Endothelial cell of hepatic sinusoid (primary cell): Measurements from ENCODE around the gene CCDC8.
"Not testable (repeated sequence)": the region's sequence is repeated elsewhere in the genome, so short reads cannot be mapped to it uniquely, and the experiment has no call there.

Experiments used
- in situ Hi-C: cut with HindIII; loops from 2 replicates; pipeline ENCODE4 v1.10.0; 2017; ENCODE audit warnings: low sequenced_read_pairs

CCDC8 gene

DNA sequence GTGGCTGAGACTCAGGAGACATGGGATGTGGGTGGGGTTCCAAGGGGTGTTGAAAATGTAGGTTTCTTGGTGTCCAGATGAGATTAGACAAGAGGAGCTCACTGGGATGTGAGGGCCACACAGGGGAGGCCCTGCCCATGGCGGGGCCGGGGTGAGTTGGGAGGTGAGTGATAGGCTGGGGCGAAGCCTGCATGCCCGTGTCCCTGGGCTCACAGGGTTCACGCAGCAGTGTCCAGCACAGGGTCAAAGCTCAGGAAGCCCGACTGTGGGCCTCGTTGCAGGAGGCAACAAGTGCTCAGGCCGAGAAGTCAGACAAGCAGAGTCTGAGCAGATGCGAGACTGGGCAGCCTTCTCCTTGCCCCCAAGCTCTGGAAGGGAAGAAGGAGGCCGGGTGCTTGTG, 27.2 kb downstream of the CCDC8 start:
- in situ Hi-C loops = no loop called here

DNA sequence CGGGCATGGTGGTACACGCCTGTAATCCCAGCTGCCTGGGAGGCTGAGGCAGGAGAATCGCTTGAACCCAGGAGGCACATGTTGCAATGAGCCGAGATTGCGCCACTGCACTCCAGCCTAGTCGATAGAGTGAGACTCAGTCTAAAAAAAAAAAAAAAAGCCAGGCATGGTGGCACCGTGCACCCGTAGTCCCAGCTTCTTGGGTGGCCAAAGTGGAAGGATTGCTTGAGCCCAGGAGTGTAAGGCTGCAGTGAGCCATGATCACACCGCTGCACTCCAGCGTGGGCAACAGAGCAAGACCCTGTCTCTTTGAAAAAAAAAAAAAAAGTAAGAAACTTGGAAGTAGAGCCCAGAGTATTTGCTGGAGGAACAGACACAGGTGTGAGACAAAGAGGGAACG, 27.7 kb downstream of the CCDC8 start:
- in situ Hi-C loops = no loop called here

DNA sequence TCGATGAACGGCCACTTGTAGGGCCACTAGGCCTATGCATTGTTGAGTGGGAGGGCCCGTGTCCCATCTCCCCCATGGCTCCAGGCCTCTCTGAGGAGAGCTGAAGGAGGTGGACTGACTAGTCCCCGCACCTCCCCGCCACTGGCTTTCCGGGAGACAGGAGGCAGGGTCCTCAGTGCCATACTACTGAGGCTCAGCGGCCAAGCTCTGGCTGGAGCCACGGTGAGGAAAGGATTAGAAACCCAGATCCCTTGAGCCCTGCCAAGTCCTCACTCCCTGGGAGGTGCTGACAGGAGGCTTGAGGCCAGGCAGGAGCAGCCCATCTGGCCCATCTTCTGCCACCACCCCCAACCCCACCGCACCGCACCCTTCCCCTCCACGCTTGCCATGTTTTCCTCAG, 29.0 kb downstream of the CCDC8 start:
- in situ Hi-C loops = no loop called here

DNA sequence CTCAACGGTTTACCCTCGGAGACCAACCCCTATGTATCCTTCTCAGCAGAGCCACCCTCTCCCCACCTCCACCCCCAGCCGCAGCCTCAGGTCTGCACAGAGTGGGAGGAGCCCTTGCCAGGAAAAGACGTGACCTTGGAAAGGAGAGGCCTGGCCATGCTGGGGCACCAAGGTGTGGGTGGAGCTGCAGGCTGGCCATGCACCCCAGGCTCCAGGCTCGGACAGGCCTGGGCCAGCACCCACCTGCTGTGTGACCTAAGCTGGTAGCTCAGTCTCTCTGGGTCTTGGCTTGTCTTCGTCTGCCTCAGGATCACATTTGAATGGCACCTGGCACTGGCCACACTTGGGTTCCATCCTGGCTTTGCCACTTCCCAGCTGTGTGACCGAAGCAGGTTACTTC, 29.5 kb downstream of the CCDC8 start:
- in situ Hi-C loops = no loop called here

DNA sequence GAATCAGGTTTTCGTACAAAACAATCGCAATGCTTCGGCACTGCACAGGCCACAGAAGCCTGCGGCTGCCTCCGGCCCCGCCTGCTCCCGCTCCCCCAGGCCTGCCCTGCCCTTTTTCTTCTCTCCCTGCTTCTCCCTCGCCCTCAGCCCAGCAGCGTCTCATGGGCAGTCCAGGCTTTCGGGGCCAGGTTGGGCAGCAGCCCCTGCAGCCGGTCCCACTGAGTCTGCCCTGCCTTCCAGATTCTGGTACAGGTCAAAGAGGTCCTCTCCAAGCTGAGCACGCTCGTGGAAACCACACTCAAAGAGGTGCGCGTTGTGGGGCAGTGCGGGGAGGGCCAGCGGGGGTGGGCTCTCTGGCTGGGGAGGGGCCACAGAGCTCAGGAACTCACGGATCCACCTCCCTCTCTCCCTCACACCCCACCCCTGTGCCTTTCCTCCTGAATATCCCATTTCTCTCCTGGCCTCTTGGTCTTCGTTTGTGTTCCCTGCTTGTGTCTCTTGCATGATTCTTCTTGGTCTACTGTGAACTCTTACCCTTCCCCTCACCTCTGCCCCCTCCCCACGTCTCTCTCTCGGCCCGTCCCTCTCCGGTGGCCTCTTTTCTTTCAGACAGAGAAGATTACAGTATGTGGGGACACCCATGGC, 30.1 kb downstream of the CCDC8 start:
- in situ Hi-C loops = no loop called here

DNA sequence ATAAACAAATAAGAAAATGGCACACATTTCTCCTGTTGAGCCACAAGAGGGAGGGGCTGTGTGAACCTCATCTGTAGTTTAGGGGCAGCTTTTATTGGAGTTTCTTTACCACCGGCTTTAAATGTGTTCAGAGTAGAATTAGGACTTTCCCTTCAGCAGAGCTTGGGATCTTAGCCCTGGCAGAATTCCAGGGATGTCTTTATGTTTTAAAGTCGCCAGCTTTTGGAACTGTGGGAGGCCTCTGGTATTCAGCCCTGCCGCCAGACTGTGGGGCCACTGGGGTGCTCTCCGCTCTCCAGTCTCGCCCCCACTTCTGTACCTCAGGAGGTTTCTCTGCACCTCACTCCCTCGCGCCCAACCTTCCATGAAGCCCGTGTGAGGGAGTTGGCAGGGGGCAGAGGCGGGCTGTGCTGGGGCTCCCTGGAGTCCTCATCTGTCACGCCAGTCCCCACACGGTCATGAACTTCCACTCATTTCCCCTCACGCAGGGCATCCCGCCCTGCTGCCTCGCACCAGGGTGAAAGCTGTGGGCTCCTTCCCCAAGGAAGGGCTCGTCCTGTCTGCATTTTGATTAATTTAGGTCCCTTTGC, 31.5 kb downstream of the CCDC8 start:
- in situ Hi-C loops = no loop called here

DNA sequence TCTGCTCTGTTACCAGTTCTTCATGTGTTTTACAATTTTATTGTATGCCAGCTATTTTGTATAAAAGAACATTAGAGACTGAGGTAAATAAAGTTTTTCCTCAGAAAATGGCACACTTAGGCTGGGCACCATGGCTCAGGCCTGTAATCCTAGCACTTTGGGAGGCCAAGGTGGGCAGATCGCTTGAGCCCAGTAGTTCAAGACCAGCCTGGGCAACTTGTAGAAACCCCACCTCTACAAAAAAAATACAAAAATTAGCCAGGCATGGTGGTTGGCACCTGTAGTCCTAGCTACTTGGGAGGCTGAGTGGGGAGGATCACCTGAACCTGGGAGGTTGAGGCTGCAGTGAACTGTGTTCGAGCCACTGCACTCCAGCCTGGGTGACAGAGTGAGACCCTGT, 32.0 kb downstream of the CCDC8 start:
- in situ Hi-C loops = no loop called here

DNA sequence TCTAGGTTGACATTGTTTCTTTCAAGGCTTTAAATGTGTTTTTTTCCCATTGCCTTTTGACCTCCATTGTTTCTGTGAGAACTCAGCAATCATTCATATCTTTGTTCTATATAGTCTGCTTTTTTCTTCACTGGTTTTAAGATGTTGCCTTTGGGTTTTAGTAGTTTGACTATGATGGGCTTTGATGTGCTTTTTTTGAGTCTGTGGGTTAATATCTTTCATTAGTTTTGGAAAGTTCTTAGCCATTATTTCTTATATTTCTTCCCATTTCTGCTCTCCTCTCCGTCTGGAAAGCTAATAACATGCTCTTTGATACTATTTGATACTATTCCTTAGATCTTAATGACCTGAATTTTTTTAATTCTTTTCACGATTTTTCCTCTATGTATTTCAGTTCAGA, 32.7 kb downstream of the CCDC8 start:
- in situ Hi-C loops = no loop called here

DNA sequence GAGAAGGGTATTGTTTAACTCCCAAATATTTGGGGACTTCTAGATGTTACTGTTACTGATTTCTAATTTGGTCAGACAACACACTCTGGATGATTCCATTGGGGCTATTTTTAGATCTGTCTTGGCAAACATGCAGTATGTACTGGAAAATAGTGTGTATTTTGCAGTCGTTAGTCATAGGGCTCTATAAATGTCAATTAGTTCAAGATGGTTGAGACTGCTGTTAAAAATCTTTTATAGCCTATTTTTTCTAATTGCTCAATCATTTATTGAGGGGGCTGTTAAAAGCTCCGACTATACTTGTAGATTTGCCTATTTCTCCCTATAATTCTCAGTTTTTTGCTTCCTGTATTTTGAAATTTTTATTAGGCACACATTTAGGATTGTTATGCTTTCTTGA, 35.1 kb downstream of the CCDC8 start:
- in situ Hi-C loops = no loop called here

DNA sequence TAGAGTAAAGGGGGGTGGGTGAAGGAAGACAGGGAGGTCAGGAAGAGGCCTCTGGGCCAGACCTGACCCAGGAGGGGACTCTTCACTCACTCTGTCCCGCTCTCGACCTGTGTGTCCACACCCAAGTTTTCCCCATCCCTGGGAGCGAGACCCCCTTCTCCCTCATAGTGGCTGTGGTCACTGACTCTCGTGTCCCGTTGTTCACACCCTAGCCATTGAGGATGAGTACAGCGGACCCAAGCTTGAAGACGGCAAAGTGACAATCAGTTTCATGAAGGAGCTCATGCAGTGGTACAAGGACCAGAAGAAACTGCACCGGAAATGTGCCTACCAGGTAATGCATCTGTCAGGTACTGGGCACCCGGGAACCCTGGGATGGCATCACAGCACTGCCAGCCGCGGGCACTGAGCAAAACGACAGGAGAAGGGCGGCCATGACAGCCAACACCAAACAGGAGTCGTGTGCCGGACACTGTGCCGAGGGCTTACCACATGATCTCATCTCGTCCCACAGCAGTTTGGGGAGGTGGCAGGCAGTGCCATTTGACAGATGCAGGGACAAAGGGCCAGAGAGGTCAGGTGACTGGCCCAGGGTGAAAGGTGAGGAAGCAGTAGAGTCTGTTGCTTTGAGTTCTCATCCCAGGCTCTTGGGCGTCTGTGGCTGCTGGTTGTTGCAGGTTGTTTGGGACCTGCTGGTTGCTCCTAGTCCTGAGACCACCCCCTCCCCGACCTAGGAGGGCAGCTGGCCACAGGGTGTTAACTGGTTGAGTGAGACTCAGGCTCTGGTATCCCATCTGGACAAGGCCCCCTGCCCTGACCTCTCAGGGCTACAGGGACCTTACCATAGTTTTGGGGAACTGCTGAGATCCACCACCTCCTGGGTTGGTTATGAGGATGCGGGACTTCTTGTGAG, 36.9 kb downstream of the CCDC8 start:
- in situ Hi-C loops = no loop called here

DNA sequence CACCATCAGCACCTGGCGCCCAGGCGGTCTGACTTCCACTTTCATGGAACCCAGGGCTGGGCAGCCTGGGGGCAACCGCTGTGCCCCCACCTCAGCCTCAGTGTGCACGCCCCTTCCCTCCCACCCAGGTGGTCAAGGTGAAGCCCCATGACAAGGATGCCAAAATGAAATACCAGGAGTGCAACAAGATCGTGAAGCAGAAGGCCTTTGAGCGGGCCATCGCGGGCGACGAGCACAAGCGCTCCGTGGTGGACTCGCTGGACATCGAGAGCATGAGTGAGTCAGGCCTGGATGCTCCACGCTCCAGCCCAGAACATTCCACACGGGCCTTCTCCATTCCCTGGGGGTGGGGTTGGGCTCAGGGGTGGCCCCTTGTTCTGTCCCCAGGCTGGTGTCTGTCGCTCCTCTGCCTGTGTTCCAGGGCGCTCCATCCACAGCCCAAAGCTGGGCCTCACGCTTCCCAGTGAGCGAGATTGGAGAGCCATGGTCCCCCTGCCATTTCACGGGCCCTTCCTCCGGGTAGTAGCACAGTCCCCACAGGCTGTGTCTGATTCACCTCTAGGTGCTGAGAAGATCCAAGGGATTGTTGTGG, 37.8 kb downstream of the CCDC8 start:
- in situ Hi-C loops = not testable (repeated sequence)

DNA sequence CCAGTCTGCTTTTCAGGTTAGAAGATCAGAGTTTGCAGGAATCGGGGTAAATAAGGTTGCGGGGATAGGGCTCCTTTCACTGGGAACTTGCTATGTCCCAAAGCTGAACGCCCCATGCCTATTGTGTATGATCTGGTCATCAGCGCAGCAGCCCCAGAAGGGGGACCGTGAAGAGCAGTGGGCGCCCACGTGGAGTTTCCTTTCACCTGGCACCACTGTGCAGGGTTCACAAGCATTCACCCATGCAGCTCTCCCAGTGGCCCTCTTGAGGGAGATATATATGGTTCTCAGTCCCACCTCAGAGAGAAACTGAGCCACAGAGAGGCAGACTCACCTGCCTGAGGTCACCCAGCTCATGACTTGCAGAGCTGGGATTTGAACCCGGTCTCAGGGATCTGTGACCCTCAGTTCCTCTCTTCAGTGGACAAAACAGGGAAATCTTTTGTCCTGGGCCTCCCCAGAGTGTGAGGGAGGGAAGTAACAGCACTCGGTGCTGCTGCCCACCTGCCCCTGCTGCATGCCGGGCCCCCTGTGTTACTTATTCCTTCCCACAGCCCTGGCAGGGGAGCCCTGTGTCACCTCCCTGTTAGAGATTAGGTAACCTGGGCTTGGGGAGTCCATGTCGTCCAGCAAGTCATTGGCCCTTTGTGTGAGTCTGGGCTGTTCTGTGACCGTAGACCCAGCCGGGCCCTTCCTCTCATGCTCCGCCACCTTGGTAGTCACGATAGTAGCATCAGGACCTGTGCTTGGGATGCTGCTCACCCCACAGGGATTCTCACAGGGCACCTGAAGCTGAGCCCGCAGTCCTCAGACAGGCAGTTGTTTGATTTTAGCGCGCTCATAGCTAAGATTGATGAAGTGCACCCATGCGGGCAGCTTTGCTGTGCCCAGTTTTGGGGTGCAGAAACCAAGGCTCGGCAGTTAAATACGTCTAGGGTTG, 38.6 kb downstream of the CCDC8 start:
- in situ Hi-C loops = no loop called here

DNA sequence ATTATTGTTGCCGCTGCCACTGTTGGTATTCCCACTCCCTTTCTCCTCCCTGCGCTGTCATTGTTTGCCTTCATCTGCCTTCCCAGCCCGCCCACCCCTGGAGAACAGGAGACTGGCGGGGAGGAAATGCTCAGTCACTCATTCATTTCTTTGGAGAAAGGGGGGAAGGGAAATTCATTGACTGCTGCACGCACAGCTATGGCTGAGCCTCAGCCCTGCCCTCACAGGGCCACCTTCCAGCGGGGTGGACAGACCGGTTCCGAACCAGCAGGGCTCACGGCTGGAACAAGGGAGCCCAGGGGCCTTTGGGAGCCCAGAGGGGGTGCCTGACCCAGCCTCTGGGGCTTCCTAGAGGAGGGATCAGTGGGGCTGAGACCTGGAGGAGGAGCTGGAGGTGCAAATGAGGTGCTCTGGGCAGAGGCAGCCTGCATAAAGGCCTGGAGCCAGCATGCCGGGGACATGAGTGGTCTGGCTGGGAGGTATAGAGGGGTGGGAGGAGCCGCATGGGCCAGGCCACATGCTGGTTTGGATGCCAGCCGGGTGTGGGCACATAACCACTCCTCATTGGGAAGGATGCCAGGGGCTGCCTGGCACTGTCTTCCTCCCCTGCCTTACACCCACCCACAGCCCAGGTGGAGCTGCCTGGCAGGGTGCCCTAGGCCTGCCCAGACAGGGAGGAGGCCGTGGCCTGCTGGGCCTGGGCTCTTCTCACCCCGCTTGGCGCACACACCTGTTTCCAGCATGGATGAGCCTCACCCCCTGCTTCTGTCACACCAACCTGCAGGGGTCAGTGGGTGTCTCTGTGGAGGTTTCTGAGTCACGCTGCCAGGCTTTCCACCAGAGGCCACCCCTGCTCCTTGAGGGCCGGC, 39.6 kb downstream of the CCDC8 start:
- in situ Hi-C loops = no loop called here

DNA sequence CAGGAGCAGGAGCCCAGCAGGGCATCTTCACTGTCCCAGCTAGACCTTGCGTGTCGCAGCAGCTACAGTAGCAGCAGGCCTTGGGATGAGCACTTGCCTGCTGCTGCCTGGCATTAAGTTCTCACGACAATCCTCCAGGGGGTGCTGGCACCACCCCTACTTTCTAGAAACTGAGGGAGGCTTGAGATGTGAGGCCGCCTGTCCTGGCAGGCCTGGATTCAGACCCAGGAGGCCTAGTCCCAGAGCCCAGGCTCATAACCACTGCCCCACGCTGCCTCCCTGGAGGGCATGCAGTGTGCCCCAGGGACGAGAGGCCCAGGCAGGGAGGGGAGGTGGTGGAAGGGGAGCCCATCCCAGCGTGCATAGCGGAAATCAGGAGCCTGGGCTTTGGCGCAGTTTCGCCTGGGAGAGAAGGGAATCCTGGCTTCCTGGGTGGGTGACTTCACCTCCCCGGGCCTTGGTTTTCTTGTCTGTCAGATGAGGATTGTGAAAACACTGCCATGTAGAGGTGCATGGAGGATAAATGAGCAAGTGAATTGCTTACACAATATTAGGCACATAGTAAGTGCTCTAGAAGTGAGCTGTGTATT, 40.4 kb downstream of the CCDC8 start:
- in situ Hi-C loops = no loop called here

DNA sequence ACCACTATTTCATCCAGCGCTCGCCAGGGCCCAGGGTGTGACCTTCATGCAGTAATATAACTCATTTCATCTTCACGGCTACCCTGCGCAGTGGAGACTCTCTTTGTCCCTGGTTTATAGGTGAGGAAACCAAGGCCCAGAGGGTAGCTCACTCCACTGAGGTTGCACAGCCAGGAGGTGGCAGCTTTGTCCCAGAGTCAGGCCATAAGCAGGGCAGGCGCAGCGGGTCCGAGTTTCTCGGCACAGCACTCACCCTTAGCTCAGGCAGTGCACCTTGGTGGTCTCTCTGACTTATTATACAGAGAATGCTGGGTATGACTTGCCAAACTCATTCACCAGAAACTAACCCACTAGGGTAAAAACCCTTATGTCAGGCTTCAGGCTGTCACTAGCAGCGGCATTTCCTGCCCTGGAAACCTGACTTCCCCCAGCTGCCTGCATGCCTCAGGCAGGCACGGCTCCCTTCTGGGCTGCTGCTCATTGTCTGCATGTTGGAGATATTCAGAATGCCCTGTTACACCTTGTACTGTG, 41.9 kb downstream of the CCDC8 start:
- in situ Hi-C loops = no loop called here

DNA sequence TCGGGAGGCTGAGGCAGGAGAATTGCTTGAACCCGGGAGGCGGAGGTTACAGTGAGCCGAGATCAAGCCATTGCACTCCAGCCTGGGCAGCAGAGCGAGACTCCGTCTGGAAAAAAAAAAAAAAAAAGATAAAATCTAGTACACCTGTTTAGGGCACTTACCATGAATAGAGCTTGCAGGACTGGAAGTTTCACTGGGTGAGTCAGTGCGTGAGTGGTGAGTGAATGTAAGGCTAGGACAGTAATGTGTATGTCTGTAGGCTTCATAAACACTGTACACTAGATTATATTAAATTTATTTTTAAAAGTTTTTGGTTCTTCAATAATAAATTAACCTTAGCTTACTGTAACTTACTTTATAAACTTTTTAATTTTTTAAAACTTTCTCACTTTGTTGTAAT, 43.5 kb downstream of the CCDC8 start:
- in situ Hi-C loops = no loop called here

DNA sequence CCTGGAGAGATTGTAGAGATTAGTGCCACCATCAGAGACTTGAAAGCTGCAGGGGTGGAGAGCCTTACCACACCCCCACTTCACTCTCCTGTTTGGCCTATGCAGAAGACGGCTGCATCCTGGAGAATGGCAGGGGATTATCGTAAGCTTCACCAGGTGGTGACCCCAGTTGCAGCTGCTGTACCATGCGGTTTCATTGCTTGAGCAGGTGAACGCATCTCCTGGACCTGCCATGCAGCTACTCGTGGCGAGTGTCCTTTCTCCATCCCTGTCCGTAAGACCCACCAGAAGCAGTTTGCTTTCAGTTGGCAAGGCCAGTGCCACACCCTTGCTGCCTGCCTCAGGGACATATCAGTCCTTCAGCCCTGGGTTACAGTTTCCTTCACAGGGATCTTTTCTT, 45.2 kb downstream of the CCDC8 start:
- in situ Hi-C loops = no loop called here

DNA sequence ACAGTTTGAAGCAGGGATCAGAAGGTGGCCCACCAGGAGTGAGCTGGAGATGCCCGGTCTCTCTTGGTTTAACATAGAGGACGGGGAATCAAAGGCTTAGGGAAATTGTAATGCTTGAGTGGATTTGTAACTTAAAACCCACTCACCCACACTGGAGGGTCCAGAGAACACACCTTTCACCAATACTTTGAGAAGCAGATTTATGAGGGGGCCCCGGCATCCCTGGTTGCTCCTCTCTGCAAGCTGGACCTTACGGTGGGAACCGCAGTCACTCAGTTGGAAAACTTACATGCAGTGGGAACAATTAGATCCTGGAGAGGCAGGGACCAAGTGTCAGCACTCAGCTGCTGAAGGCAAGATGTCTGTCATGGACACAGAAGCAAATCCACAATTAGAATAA, 45.9 kb downstream of the CCDC8 start:
- in situ Hi-C loops = no loop called here
